OCI-LY7 (cell line): Measurements from ENCODE around the gene PEX7.

ENCODE experiments used
- CTCF ChIP-seq: fragments of 200-600 bp; sonication (generic); conservative IDR thresholded peaks from 2 replicates; pipeline ENCODE4 v1.5.1; 2014; ENCODE audit warnings: mild to moderate bottlenecking, antibody characterized with exemption, low read length, moderate library complexity, mixed read lengths
- EZH2phosphoT487 ChIP-seq: fragments of 200-600 bp; sonication (generic); IDR thresholded peaks from 2 replicates; pipeline ENCODE4 v1.6.1; 2018; ENCODE audit warnings: low read depth, borderline replicate concordance, mild to moderate bottlenecking, mixed run types, antibody characterized with exemption, low read length, moderate library complexity, mixed read lengths

GRCh38 chr6:136862662-136863061, 40.3 kb downstream of the PEX7 start:
- no peak for TF ChIP-seq CTCF
- no peak for TF ChIP-seq EZH2phosphoT487
